ENCODE data around the gene KCNMA1.
A peak's percentile ranks its signal among the peaks of the same experiment; 100 is the strongest.

KCNMA1 gene

DNA sequence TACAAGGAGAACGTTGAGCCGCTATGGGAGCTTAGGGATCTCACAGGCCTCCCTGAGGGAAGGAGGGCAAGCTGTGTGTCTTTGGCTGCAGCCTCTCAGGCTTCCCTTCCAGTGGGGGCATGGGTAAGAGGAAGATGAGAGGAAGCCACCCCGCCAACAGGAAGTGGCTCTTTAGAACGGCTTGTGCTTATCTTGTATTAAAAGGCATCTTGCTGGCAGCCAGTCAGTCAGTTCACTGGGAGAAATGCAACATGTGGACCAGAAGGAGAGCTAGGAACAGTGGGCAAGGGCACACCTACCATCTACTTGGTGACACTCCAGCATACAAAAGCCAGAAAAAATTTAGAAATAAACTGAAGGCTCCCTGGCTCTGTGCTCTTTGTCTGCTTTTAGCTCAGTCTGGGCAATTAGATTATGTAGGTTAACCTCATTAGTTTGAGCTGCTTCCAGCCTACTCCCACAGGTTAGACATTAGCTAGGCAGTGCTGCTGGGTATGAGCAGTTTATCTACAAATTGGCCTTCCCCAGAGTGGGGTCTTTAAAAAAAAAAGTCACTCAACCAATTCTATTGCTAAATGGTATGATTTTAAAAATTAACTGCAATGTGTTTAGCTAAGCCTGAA is 595.9 kb downstream of the KCNMA1 start:
- peak; percentile 13 for DNase-seq (ENCODE audit: low spot score)

DNA sequence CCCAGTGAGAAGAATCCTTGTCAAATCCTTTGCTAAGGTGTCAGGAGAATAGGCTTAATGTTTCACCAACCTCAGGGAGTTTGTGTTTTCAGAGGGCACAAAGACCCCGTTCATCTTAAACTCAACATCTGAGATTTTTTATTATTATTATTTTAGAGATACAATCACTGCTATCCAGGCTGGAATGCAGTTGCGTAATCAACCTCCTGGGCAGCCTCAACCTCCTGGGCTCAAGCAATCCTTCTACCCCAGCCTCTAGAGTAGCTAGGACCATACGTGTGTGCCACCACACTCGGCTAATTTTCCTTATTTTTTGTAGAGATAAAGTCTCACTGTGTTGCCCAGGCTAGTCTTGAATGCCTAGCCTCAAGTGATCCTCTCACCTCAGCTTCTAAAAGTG is 599.2 kb downstream of the KCNMA1 start:
- no peak for DNase-seq (ENCODE audit: low spot score)

DNA sequence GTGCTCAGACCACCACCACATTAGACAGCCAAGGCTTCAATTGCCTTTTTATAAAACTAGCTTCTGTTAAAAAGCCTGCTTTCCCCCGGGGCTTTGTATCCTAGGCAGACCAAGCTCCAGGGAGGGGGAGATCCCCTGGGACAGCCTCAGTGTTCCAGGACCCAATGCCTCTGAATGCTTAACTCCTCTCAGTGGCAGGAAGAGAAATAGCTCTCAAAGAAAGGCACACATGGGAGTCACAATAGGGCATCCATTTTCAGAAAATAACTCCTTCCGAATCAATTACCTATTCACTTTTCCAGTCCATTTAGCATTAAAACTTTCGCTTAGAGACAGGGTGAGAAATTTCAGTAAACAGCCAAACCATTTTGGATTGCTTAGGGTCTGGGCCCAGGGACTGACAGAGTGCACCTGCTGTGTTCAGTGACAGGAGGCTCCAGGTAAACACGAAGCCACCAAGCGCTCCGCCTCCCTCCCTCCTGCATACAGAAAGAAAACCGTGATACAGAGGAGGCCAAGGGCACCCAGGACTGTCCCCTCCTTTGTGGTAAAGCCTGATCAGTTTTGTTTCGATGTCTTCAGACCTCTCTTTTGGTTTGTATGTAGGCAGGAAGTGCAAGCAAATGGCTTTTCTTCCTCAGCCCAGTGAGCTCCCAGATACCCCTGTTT is 599.7 kb downstream of the KCNMA1 start:
- no peak for DNase-seq (ENCODE audit: low spot score)

DNA sequence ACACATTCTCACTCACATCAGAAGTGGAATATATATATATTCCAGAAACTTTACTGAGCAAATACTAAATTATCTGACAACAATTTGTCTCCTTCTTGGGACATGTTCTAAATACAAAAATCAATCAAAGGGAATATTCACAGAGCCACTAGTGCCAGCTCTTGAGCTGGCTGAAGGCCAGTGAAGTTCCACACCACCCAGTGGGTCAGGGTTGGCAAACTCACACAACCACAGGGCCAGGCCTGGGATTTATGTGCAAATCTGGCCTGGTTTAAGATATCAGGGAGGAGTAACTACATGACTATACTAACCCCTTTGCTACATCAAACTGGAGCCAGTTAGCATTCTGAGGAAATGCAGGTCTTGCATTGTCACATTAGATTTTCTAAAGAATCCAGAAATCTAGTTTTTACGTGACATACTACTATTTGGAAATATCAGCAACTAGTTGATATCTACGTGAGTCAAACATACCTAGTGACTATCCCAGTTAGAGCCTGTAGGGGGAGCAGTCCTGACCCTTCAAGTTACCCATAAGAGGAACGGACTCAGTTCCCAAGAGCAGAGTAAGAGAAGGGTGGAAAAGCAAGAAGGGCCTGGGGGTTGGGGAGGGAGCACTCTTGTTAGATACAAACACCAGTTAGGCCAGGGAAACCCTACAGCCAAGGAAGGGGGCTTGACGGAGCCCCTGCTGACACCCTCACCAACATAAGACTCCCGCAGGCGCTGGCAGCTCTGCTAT is 600.4 kb downstream of the KCNMA1 start:
- DNase-seq (ENCODE audit: low spot score): no peak

DNA sequence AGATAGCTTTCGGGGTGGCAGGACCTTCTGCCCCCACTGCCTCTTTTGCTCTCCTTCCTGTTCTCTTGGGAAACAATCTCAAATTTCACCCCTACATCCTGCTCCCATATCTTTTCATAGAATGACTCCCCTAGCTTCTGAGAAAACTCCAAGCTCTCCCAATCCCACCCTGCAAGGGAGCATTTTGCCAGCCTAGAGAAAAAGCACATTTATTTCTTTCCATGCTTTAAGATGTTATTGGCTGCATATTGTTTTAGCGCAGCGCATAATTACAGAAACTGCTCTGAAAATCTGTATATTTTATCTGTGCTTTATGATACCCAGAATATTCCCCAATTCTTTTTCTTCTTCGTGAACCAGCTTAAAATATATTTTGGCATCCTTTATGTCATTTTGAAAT is 601.3 kb downstream of the KCNMA1 start:
- no peak for DNase-seq (ENCODE audit: low spot score)

DNA sequence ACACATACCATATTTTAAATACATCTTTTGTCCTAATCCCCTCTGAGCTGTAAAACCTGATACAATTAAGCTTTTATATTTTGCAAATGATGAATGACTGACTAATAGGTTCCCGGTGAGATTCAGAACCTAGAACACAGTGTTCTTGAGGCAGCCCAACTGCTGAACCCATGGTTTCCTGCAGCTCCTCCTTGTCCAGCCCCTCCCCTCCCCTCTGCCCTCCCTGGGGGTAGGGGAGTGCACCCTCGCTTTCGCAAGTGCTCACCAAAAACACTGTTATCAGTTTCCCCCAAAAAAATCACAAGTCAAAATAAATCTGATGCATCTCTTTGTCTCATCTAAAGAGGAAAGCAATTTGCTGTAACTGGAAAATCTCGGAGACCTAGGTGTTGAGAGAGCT is 602.8 kb downstream of the KCNMA1 start:
- DNase-seq (ENCODE audit: low spot score): no peak

DNA sequence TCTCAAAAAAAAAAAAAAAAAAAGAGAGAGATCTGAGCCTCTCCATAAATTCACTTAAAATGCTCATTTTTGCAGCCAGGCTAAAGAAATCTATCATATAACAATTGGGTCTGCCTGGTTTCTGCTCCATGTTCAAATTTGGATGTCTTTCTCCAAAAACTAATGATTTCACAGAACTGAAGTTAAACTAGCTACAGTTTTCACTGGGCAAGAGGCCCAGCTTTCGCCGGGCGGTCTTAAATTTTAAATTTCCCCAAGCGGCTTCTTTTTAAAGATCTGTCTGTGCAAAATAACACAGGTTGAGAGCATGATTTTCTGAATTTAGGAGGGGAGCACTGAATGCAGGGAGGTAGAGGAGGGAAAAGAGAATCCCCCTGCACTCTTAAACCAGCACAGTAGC is 603.4 kb downstream of the KCNMA1 start:
- DNase-seq (ENCODE audit: low spot score): no peak

DNA sequence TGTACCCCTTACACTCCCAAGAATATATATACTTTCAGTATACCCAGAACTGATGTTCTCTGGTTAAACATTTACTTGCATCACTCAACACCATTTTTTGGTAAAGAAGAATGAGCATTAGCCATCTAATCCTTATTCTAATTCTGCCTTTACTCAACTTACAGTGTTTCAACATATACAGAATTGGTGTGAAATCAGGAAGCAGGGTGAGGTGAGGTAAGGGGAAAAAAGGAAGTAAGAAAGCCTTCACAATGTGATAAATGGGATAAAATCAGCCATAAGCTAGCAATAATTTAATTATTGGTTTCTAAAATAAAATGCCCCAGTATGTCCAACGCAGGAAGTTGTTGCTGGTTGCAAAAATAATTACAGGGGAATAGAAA is 605.4 kb downstream of the KCNMA1 start:
- DNase-seq (ENCODE audit: low spot score): no peak

DNA sequence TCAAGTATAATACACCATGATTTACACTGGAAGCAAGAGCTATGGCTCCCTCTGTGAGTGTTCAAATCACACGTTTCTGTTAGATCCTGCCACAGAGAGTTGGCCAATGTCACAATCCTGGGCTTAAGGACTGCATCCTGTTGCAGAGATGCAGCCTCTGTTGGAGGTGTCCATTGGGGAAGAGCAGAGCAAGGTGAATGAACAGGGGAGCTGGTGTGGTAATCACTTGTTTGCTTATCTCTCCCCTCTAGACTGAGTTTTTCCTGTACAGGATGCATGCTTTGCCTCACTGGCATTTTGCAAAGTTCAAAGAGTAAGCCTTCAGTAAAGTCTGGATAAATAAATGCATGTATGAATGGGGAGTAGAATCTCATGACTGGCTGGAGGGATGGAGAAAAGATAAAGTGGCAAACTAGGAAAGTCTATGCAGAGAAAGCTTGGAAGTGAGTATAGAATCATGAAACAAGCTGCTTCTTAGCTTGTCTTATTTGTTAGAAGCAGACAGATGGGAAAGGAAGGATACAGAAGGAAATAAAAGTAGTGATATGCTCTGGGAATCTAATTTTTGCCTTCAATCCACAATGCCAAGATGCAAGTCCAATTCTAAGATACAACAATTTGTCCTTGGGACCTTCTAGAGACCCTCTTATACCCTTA is 605.9 kb downstream of the KCNMA1 start:
- no peak for DNase-seq (ENCODE audit: low spot score)

DNA sequence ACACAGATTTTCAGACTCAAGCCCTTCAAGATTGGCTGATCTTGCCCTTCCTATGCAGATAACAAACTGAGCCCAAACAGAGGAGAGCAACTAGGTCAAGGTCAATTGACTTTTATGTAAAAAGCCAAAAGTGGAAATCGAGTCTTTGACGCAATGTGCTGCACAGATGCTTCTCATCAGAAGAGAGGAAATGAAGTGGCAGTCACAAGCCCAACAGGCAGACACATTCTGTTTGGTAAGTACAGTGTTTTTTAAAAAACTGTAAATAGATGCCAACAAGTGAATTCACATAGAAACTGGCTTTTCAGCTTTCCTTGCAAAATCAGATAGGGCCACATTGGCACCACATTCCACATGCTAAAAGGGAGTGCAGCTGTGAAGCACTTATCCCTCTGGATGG is 606.6 kb downstream of the KCNMA1 start:
- DNase-seq (ENCODE audit: low spot score): no peak

DNA sequence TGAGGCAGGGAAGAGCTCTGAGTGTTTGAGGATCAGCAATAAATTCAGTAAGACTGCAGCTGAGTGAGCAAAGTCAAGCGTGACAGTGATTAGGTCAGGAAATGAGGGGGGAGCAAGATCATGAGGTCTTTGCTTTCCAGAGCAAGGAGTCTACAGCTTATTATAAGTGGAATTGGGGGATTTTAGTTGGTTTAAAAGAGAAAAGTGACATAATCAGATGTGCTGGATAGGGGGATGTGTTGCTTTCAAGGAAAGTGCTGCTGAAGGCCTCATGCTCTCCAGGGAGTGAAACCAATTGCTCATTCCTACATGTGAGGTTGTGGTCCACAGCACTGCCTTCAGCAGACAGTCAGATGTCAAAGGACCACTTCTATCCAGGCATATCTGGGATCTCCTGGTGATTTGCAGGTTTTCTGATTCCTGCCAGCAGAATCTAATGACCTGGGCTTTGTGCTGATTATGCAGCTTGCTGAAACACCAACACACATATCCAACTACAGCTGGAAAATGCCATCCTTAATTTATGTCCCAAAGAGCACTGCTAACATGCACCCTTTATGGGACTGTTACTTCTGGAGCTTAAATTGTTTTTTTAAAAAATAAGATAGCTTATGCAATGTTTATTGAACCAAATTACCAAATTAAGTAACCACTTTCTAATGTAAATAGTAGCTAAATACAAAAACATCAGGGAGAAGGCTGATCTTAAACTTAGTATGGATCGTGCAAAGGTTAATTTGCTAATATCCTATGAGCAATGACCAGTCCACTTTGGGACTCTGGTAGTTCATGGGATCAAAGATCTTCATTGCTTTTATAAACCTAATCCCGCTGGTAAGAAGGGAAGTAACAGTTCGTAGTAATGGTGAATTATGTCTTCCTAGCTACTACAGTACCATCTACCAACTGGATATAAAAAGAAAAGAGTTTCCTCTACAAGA is 607.6 kb downstream of the KCNMA1 start:
- DNase-seq (ENCODE audit: low spot score): no peak

DNA sequence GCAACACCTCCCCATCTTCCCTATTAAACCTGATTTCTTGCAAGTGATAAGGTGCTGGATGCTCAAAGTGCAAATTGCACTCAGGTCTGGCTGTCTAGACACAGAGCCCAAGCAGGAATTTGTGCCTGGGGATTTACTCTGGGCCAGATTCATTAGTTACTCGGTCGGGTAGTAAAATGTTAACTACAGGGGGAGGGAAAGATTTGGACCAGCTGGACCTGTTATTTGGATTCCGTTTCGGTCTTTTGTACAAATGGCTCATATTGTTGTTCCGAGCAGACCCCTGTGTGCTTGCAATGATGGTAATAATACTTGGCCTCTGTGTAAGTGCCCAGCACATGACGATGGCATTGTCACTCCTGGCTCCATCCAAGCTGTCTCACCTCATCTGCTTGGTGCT is 609.6 kb downstream of the KCNMA1 start:
- DNase-seq (ENCODE audit: low spot score): no peak

DNA sequence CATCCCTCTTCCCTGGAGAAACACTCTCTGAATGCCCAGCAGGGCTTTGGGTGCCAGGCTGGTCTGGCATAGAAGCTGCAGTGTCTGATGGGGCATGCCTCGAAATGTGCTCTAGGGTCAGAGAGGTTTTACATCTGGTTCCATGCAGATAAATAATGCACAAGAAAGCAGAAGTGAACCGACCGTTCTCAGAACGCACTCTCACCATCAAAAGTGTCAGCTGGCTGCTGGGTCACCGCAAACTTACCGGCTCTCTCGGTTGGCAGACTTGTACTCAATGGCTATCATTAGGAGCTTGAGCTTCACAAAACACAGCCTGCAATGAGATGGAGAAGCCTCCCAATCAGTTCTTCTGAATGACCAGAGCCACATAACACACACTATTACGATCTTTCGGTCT is 610.0 kb downstream of the KCNMA1 start:
- no peak for DNase-seq (ENCODE audit: low spot score)

DNA sequence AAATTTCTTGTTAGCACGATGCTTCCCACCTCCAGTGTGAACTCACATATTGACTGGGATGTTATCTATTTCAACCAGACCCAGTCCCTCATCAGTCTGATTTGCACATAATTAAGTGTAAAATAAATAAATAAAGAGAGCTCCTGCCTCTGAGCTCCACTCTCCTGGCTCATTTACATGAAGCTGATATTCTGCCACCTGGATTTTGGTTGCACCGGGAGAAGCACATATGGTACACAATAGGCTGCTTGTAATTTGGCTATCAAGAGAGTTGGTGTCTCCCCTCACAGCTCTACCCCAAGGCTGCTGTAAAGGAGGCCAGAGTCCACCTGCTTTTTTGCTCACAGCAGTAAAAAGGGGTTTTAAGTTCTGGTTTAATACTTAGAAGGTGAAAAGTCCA is 610.5 kb downstream of the KCNMA1 start:
- no peak for DNase-seq (ENCODE audit: low spot score)

DNA sequence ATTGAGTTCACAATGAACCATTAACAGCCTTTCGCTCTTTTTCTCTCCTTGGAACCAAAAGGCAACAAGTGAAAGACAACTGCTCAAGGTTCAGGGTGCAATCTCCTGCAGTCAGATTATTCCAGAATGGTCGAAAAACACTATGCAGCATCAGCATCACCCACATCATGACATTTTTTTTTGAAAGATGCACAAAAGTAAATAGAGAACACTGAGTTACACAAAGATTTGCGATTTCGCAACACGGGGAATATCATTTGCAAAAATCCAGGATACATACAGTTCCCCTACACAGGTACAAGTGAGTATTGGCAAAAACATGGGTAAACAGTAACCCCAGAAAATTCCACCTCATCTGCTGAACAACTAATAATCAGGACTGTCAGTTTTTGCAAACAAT is 611.5 kb downstream of the KCNMA1 start:
- DNase-seq (ENCODE audit: low spot score): no peak

DNA sequence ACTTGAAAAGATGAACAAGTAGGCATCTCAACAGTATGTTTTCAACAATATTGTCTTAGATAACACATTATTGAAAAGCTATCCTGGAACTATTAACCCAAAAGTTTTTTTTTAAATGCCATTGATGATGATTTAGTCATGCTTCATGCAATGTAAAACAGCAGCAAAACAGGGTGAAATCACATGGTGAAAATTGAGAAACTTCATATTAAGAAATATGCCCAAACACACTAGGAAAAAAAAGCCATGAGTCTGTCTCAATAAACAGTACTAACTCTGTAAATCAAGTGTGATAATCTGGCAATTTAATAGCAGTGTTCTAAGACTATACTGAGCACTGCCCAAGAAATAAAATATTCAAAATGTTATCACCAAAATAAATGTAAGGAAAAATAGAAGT is 613.1 kb downstream of the KCNMA1 start:
- DNase-seq (ENCODE audit: low spot score): no peak

DNA sequence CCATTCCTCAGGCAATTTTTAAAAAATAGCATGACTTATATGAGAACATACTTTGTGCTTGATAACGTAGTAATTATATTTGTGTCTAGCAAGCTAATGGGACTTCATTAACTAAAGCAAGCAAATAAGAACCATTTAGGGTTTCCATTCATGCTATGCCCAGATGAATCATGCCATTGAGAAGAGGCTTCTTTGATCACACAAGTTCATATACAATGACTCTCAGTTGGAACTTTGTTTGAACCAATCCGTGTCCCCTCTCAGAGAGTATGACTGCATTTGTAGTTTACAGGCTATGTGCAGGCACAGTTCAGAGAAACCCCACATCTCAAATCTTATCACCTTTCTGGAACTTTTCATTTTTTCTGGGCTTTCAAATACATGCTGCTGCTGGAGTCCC is 614.2 kb downstream of the KCNMA1 start:
- no peak for DNase-seq (ENCODE audit: low spot score)

DNA sequence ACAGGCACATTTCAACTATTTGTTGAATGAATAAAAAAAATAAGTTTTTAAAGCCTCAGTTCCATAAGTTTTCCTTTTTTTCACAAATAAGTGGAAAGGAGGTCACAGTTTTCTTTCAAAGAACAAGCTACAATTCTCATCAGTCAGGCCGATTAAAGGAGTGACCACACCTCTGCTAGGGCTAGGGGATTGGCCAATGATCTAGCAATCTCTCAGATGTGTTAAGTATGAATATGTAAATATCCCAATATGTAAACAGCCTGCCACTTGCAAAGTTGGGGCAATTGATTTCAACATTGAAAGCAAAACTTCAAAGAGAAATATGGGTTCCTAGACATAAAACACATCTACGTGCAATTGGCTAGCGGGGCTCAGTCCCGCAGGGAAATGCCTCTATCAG is 614.9 kb downstream of the KCNMA1 start:
- DNase-seq (ENCODE audit: low spot score): no peak

DNA sequence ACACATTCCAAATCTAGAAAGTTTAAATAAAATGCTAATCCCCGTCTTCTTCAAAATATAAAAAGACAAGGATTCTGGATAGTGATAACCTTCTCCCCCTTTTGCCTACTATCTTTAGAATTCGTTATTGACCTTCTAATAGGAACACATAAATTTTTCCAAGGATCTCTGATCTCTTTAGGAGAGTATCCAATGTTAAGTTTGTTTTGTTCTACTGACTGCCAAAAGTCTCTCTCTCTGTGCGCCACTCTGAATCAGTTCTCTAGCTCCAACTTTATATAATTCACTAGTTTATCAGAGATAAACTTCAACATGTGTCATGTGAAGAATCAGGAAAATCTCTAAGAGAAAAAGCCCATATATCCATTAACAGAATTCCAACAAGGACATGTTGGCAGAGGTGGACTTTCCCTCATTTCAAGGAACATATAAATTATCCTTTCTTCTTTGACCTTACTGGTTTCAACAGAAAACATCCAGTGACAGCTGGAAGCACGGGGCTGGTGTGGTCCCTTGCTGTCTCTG is 615.6 kb downstream of the KCNMA1 start:
- no peak for DNase-seq (ENCODE audit: low spot score)

DNA sequence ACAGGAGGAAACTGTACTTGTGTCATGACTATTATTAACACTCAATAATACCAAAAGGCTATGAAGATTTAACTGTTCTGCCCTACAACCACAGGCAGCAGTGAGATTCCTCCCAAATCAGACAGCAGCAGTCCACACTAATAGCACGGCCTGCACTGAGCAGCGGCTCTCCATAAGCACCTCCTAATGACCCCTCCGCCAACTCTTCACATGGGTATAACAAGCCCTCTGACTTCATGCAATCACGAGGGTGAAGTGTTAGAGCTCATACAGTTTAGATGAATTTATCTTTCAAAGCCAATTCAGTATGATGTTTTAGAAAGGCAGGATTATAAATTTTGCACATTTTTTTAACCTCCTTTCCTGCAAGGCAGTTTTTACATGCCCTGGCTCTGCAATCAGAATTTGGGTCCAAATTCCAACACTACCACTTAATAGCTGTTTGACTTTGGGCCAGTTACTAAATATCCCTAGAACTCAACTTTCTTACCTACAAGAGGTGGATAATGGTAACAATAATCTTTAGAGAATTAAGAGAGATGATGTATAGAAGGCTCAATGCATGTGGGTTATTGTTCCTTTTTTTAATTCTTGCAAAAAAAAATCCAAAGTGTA is 617.1 kb downstream of the KCNMA1 start:
- DNase-seq (ENCODE audit: low spot score): no peak

DNA sequence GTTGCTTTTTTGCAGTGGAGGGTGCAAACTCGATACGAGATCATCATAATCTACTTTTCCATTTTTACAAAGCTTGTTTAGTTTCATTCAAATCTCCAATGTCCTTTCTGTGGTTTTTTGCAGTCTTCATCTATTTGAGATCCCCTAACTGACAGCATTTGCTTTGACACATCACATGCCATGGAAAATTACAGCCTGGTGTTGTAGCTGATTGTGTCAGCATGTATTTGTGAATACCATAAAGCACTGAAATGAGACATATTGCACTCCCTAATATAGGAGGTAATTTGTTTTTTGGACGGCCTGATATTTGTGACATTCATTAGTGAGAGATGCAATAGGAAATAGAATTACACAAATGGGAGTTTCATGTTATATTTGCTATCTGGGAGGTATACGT is 620.8 kb downstream of the KCNMA1 start:
- DNase-seq (ENCODE audit: low spot score): no peak

All from germinal center (tissue), 1 donor.